Ramos (cell line): Measurements from ENCODE around the gene HBE1.
"Not testable (repeated sequence)": the region's sequence is repeated elsewhere in the genome, so short reads cannot be mapped to it uniquely, and the experiment has no call there.

ENCODE experiments used
- in situ Hi-C: fragments of 300-500 bp; cut with MboI; formaldehyde crosslinking; loops from one replicate; pipeline ENCODE4 v1.14.3; 2022; ENCODE audit warnings: low sequenced_read_pairs; ENCODE audit not compliant: unreplicated experiment

Gene HBE1

GRCh38 chr11:5254646-5255413 lies 14.9 kb downstream of the HBE1 start, which contains the start of gene HBG2:
HBG2 (minus strand) TSS chr11:5254781; CDS start chr11:5254728, 53 bp downstream.
- in situ Hi-C loops: not testable (repeated sequence)

DNA sequence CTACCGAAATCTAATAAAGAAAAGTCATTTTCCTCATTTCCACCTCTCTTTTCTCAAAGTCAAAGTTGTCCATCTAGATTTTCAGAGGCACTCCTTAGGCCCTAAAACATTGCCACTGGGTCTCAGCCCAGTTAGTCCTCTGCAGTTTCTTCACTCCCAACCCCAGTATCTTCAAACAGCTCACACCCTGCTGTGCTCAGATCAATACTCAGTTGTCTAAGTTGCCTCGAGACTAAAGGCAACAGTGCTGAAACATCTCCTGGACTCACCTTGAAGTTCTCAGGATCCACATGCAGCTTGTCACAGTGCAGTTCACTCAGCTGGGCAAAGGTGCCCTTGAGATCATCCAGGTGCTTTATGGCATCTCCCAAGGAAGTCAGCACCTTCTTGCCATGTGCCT lies 15.7 kb downstream of the HBE1 start:
- in situ Hi-C loops: not testable (repeated sequence)

- in situ Hi-C loops: not testable (repeated sequence)
Observed at GRCh38 chr11:5253440-5253839, 16.3 kb downstream of the HBE1 start.

DNA sequence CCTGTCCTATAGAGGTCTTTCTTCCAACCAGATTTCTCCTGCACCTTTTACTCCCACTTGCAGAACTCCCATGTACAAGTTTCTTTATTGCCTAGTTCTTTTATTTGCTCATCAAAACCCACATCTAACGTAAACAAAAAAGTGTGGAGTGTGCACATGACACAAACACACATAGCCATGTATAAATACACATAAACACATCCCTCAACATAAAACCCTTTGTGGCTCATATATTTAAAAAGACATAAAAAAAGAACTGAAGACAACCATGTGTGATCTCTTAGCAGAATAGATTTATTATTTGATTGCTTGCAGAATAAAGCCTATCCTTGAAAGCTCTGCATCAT lies 16.9 kb downstream of the HBE1 start:
- in situ Hi-C loops: no loop called here

- in situ Hi-C loops: no loop called here
Observed at GRCh38 chr11:5252192-5252918, 17.4 kb downstream of the HBE1 start.

GRCh38 chr11:5251746-5252145 lies 18.0 kb downstream of the HBE1 start:
- in situ Hi-C loops: no loop called here

GRCh38 chr11:5250543-5251204 lies 19.1 kb downstream of the HBE1 start:
- in situ Hi-C loops: no loop called here

- in situ Hi-C loops: not testable (repeated sequence)
Observed at GRCh38 chr11:5249807-5250396, 19.8 kb downstream of the HBE1 start, which contains the start of gene HBG1. HBG1 (minus strand) TSS chr11:5249857; CDS start chr11:5249804, 53 bp downstream.

DNA sequence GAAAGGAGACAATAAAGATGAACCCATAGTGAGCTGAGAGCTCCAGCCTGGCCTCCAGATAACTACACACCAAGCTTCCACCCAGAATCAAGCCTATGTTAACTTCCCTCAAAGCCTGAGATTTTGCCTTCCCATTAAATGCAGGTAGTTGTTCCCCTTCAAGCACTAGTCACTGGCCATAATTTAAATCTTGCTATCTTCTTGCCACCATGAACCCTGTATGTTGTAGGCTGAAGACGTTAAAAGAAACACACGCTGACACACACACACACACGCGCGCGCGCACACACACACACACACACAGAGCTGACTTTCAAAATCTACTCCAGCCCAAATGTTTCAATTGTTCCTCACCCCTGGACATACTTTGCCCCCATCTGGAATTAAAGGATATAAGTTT lies 21.2 kb downstream of the HBE1 start:
- in situ Hi-C loops: not testable (repeated sequence)

DNA sequence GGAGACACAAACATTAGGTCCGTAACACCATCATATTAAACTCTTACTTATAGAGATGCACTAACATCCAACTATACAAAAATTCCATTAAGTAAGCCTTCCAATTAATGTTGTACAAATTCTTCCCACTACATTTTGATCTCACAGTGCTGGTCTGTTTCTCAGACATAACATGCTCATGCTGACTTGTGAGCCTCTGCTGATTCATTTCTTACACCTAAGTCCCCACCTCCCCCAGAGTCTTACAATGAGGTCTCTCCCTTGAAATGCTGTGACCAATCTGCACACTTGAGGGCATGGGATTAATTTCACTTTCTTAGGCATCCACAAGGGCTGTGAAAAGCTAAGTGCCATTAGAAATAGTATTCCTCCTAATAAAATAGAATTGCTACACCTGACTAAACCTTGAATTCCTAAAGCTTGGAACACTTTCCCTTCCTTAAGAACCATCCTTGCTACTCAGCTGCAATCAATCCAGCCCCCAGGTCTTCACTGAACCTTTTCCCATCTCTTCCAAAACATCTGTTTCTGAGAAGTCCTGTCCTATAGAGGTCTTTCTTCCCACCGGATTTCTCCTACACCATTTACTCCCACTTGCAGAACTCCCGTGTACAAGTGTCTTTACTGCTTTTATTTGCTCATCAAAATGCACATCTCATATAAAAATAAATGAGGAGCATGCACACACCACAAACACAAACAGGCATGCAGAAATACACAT lies 22.1 kb downstream of the HBE1 start:
- in situ Hi-C loops: no loop called here

- in situ Hi-C loops: no loop called here
Observed at GRCh38 chr11:5246772-5247471, 22.8 kb downstream of the HBE1 start.

DNA sequence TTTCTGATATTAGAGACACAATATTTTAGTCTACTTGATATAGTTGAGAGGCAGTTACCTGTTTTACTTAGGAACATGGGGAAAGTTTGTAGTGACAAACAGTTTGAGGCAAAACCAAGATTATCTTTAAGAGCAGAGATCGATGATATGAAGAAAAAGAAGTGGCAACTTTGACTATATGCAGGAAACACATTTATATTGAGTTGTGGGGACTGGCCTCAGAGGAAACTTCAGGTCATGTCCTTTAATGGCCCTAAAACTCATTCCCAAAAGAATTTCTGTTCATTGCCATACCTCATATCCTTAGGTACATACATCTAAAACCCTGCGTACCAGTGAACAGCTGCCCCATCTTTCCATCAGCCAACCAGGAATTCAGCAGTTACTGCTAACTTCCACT lies 24.6 kb downstream of the HBE1 start:
- in situ Hi-C loops: no loop called here

- in situ Hi-C loops: no loop called here
Observed at GRCh38 chr11:5243816-5244180, 25.9 kb downstream of the HBE1 start.

DNA sequence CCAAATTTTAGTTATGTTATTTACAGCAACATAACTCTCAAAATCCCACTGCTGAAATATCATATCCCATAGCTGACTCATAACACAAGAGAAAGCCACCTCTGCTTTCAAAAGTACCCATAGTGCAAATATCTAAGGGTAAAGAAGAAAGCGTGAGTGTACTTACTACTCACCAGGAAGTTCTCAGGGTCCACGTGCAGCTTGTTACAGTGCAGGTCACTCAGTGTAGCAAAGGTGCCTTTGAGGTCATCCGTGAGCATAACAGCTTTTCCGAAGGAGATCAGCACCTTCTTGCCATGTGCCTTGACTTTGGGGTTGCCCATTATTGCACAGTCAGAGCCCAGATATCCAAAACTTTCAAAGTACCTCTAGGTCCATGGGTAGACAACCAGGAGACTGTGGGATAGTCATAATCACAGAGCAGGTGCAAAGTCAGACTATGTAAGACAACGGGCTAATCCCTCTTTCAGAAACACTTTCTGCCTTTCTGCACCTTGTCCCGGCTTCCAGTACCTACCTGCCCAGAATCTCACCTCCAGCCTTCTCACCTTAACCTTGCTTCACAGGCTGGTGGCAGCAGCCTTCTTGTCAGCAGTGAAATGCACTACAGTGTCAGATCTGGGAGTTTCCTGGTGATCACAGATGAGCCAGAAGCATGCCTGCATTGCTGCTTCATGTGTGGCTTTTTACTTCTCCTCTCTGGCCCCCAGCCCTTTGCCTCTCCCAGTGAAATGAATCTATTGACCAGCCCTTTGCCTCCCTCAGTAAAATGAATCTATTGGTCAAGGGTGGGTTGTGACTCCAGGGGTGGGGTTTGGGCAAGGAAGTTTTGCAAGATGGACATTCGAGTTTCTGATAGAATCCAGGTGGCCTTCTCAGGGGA lies 26.6 kb downstream of the HBE1 start:
- in situ Hi-C loops: no loop called here

DNA sequence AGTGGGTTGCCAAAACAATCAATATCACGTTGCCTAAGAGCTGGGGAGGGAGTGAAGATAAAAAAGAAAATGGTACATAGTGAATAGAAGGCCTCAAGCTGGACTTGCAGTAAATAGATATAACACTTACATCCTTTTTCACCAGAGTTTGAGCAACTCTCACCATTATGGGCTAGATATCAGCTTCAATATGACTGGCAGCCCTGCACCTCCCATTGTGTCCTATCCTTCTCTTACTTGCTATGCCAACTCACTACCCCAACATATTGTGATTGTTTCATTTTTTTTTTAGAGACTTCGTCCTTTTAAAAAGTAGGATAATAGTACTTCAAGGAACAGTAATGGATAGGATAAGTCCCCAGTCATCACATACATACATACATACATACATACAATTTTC lies 27.5 kb downstream of the HBE1 start:
- in situ Hi-C loops: no loop called here

DNA sequence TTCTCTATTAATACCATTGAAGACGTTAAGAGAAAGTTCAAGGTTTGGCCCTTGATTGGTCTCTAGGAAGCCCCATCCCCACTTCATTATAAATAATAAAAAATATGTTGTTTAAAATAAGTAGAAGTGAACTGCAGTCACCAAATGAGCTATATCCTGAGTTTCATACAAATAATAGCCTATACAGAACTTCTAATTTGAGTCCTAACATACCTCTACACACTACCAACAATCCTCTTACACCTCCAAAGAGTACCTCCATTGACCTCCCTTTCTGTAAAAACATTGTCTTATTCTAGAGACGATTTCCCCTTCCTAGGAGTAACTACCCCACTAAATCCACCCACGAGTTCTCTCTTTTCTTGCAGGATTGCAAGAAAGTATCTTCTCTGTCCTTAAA lies 28.3 kb downstream of the HBE1 start:
- in situ Hi-C loops: no loop called here

GRCh38 chr11:5240458-5240857 lies 29.3 kb downstream of the HBE1 start:
- in situ Hi-C loops: no loop called here

DNA sequence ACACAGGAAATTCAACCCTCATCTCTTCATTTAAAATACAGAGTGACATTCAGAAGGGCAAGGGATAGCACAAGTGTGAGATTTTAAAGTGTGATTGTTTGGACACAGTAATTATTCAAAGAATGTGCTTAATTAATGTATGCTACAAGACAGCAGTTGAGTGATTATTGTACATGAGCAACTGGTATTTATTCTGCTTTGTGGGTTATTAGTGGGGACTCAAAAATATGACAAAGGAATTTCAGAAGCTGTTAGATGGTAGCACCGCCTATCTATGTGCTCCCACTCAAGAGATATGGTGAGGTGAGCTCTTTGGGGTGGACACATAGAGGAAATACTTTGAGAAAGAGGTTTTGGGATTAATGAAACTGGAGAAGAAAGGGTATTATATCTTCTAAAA lies 29.7 kb downstream of the HBE1 start:
- in situ Hi-C loops: no loop called here

DNA sequence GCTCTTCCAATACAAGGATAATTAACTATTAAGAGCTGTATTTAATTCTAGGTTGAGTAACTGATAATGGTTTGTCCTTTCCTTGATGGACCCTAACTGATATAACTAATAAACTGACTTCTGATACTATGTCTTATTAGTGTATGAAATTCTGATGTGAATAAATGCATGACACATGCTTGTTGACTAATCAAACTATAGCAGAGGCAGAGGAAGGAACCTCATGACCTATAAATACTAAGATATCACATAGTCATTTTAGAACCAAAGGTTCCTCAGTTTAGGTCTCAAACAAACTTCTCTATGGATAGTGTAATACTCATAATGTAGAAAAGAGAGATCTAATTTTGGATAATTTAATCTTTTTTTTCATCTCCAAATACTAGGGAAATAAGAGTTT lies 30.7 kb downstream of the HBE1 start:
- in situ Hi-C loops: no loop called here
